Colonic mucosa (tissue), 4 donors: ENCODE data around the gene LRRTM4. TPM values are rescaled to one million over a fixed set of nuclear protein-coding genes. Genes with fewer than 3 reads are reported as not detected.

Source experiments
- DNase-seq: peaks from one replicate; pipeline ENCODE4 v3.0.0-alpha.2; 2020
- H3K27ac ChIP-seq: fragments of 200-600 bp; one replicate; pipeline ENCODE4 v1.8.0; 2021
- H3K27me3 ChIP-seq: fragments of 200-600 bp; one replicate; pipeline ENCODE4 v1.8.0; 2021
- H3K36me3 ChIP-seq: fragments of 200-600 bp; one replicate; pipeline ENCODE4 v1.8.0; 2021
- H3K4me1 ChIP-seq: fragments of 200-600 bp; one replicate; pipeline ENCODE4 v1.8.0; 2021; ENCODE audit warnings: mild to moderate bottlenecking
- H3K4me3 ChIP-seq: fragments of 200-600 bp; one replicate; pipeline ENCODE4 v1.8.0; 2021
- H3K9ac ChIP-seq, 2 donors: one replicate each; pipeline ENCODE4 v1.7.0; 2013; ENCODE audit warnings: control low read depth in 2 of 2, low read depth in 2 of 2, low read length in 2 of 2
- H3K9me3 ChIP-seq: fragments of 200-600 bp; one replicate; pipeline ENCODE4 v1.8.0; 2021
- CTCF ChIP-seq: fragments of 200-600 bp; IDR thresholded peaks from one replicate; pipeline ENCODE4 v1.8.0; 2022; ENCODE audit warnings: antibody characterized with exemption, mild to moderate bottlenecking
- intact Hi-C: fragments of 100-400 bp; cut with DNase I; formaldehyde crosslinking; loops from one replicate; pipeline ENCODE4 v1.14.1; 2022
- total RNA-seq, 2 donors: library from RNA; stranded (reverse); fragmentation: NEBNext Ultra II Directional in 1 of 2; extraction: Animal tissue kit (Norgen Biotek cat#: 25700) in 1 of 2; gene quantifications; one replicate each; pipeline ENCODE4 v1.2.1, GENCODE V29; 2021
- donor health status: healthy.
- donor health status: DM: no; HTN: no; CAD: no.
- donor health status: DM: no; HTN: no; CAD: no.

Gene LRRTM4
- total RNA-seq, 2 donors from 2014 or later: 0.32 TPM; not detected in 1

GRCh38 chr2:77519888-77520506, 2.2 kb downstream of the LRRTM4 start:
- intact Hi-C loops: no loop called here
- H3K4me1 ChIP-seq: no peaks in the 10 kb centered on the region
- H3K36me3 ChIP-seq: no peaks in the 10 kb centered on the region
- no peaks in the 10 kb centered on the region for H3K27me3 ChIP-seq
- H3K27ac ChIP-seq: no peak overlapping the region
- DNase-seq: no peak
- no peak overlapping the region for H3K9ac ChIP-seq
- TF ChIP-seq CTCF: no peak
- H3K4me3 ChIP-seq: no peak overlapping the region
- H3K9me3 ChIP-seq: no peaks in the 10 kb centered on the region

- H3K4me3 ChIP-seq: no peak overlapping the region
- TF ChIP-seq CTCF: no peak
- no peak for DNase-seq
- intact Hi-C loops: no loop called here
- no peak overlapping the region for H3K9ac ChIP-seq
- H3K9me3 ChIP-seq: no peaks in the 10 kb centered on the region
- no peaks in the 10 kb centered on the region for H3K27me3 ChIP-seq
- no peak overlapping the region for H3K27ac ChIP-seq
- no peaks in the 10 kb centered on the region for H3K36me3 ChIP-seq
- H3K4me1 ChIP-seq: no peaks in the 10 kb centered on the region
These were observed 2.9 kb downstream of the LRRTM4 start for GRCh38 chr2:77519164-77519887.

- intact Hi-C loops: no loop called here
- no peak overlapping the region for H3K4me3 ChIP-seq
- no peak for DNase-seq
- no peak for TF ChIP-seq CTCF
- H3K9ac ChIP-seq: no peak overlapping the region
- H3K9me3 ChIP-seq: no peaks in the 10 kb centered on the region
- H3K27me3 ChIP-seq: no peaks in the 10 kb centered on the region
- no peaks in the 10 kb centered on the region for H3K36me3 ChIP-seq
- H3K27ac ChIP-seq: no peak overlapping the region
- no peaks in the 10 kb centered on the region for H3K4me1 ChIP-seq
These were observed 3.9 kb downstream of the LRRTM4 start for GRCh38 chr2:77518311-77518710.

GRCh38 chr2:77513191-77513590, 9.0 kb downstream of the LRRTM4 start:
- Histone ChIP-seq H3K27me3 (no peaks in the 10 kb centered on the region), H3K9me3 (no peaks in the 10 kb centered on the region), H3K27ac (no peak overlapping the region), H3K36me3 (no peaks in the 10 kb centered on the region), H3K4me1 (no peaks in the 10 kb centered on the region), H3K4me3 (no peak overlapping the region), H3K9ac (no peak overlapping the region)
- intact Hi-C loops: no loop called here
- TF ChIP-seq CTCF: no peak
- no peak for DNase-seq

GRCh38 chr2:77512507-77512906, 9.7 kb downstream of the LRRTM4 start:
- Histone ChIP-seq H3K36me3 (no peaks in the 10 kb centered on the region), H3K27me3 (no peaks in the 10 kb centered on the region), H3K9ac (no peak overlapping the region), H3K4me3 (no peak overlapping the region), H3K27ac (no peak overlapping the region), H3K9me3 (no peaks in the 10 kb centered on the region), H3K4me1 (no peaks in the 10 kb centered on the region)
- no peak for DNase-seq
- intact Hi-C loops: no loop called here
- no peak for TF ChIP-seq CTCF
